Measurements from ENCODE around the gene ABR.

ABR gene

GRCh38 chr17:962166-962565, 217.6 kb downstream of the ABR start:
- DNase-seq (ENCODE audit: low read depth, low spot score): no peak

- peak; percentile 60 for DNase-seq (ENCODE audit: low read depth, low spot score)
Measured at GRCh38 chr17:958712-959451, 220.9 kb downstream of the ABR start.

GRCh38 chr17:957856-958421, 221.8 kb downstream of the ABR start:
- no peak for DNase-seq (ENCODE audit: low read depth, low spot score)

- peak; percentile 60 for DNase-seq (ENCODE audit: low read depth, low spot score)
Measured at GRCh38 chr17:956905-957304, 222.9 kb downstream of the ABR start.

- DNase-seq (ENCODE audit: low read depth, low spot score): peak; percentile 46
Measured at GRCh38 chr17:954431-955164, 225.2 kb downstream of the ABR start.

- no peak for DNase-seq (ENCODE audit: low read depth, low spot score)
Measured at GRCh38 chr17:953767-954166, 226.0 kb downstream of the ABR start.
